H9 (cell line): Measurements from ENCODE around the gene GGCT. TPM values are rescaled to one million over a fixed set of nuclear protein-coding genes. Genes with fewer than 3 reads are reported as not detected.

Experiments
- DNase-seq: peaks from one replicate; pipeline ENCODE4 v3.0.0-alpha.2; 2017
- H2AFZ ChIP-seq: one replicate; pipeline ENCODE4 v1.6.1; 2013; ENCODE audit warnings: mild to moderate bottlenecking, low read length, control low read depth, moderate library complexity
- H2AK5ac ChIP-seq: 2 replicates; pipeline ENCODE4 v1.6.1; 2013; ENCODE audit warnings: low read length, control low read depth, mixed read lengths; ENCODE audit not compliant: insufficient read length
- H2BK120ac ChIP-seq: one replicate; pipeline ENCODE4 v1.6.1; 2013; ENCODE audit warnings: low read depth, mild to moderate bottlenecking, low read length, control low read depth, inconsistent platforms; ENCODE audit not compliant: poor library complexity, severe bottlenecking
- H2BK12ac ChIP-seq: 2 replicates; pipeline ENCODE4 v1.6.1; 2013; ENCODE audit warnings: low read length, control low read depth, mixed read lengths, low read depth; ENCODE audit not compliant: insufficient read length
- H2BK15ac ChIP-seq: 2 replicates; pipeline ENCODE4 v1.6.1; 2013; ENCODE audit warnings: low read depth, low read length, control low read depth
- H2BK20ac ChIP-seq: one replicate; pipeline ENCODE4 v1.6.1; 2013; ENCODE audit warnings: low read depth, mild to moderate bottlenecking, low read length, control low read depth, inconsistent platforms; ENCODE audit not compliant: poor library complexity, severe bottlenecking
- H2BK5ac ChIP-seq: 2 replicates; pipeline ENCODE4 v1.6.1; 2013; ENCODE audit warnings: low read length, control low read depth, mixed read lengths; ENCODE audit not compliant: insufficient read length
- H3K14ac ChIP-seq: 2 replicates; pipeline ENCODE4 v1.6.1; 2013; ENCODE audit warnings: low read length, control low read depth; ENCODE audit not compliant: insufficient read depth
- H3K18ac ChIP-seq: 2 replicates; pipeline ENCODE4 v1.6.1; 2013; ENCODE audit warnings: low read depth, mild to moderate bottlenecking, mixed read lengths, low read length, control low read depth; ENCODE audit not compliant: insufficient read length
- H3K23ac ChIP-seq: 2 replicates; pipeline ENCODE4 v1.6.1; 2013; ENCODE audit warnings: low read length, control low read depth, mixed read lengths, low read depth; ENCODE audit not compliant: insufficient read length
- H3K23me2 ChIP-seq: 2 replicates; pipeline ENCODE4 v1.6.1; 2013; ENCODE audit warnings: low read depth, mild to moderate bottlenecking, mixed read lengths, low read length, control low read depth; ENCODE audit not compliant: insufficient read length, poor library complexity, severe bottlenecking
- H3K27ac ChIP-seq: 2 replicates; pipeline ENCODE4 v1.5.1; 2013; ENCODE audit warnings: low read length, control low read depth, mixed read lengths, low read depth; ENCODE audit not compliant: insufficient read length
- H3K27me3 ChIP-seq: 2 replicates; pipeline ENCODE4 v1.6.1; 2013; ENCODE audit warnings: low read length, control low read depth, inconsistent platforms; ENCODE audit not compliant: insufficient read depth
- H3K4ac ChIP-seq: 2 replicates; pipeline ENCODE4 v1.6.1; 2013; ENCODE audit warnings: low read depth, mild to moderate bottlenecking, control low read depth, inconsistent platforms, low read length, moderate library complexity
- H3K4me1 ChIP-seq: 2 replicates; pipeline ENCODE4 v1.6.1; 2013; ENCODE audit warnings: low read length, control low read depth, inconsistent platforms; ENCODE audit not compliant: insufficient read depth
- H3K4me2 ChIP-seq: 2 replicates; pipeline ENCODE4 v1.6.1; 2013; ENCODE audit warnings: low read length, control low read depth, mixed read lengths; ENCODE audit not compliant: insufficient read length, insufficient read depth
- H3K56ac ChIP-seq: 2 replicates; pipeline ENCODE4 v1.6.1; 2013; ENCODE audit warnings: low read depth, mild to moderate bottlenecking, mixed read lengths, low read length, control low read depth; ENCODE audit not compliant: insufficient read length
- H3K79me1 ChIP-seq: 2 replicates; pipeline ENCODE4 v1.6.1; 2013; ENCODE audit warnings: low read depth, mild to moderate bottlenecking, moderate library complexity, low read length, control low read depth, inconsistent platforms; ENCODE audit not compliant: insufficient read depth, poor library complexity, severe bottlenecking
- H3K79me2 ChIP-seq: 2 replicates; pipeline ENCODE4 v1.6.1; 2013; ENCODE audit warnings: low read length, control low read depth, inconsistent platforms; ENCODE audit not compliant: insufficient read depth
- H3K9ac ChIP-seq: 2 replicates; pipeline ENCODE4 v1.6.1; 2013; ENCODE audit warnings: low read length, control low read depth, mixed read lengths; ENCODE audit not compliant: insufficient read length; ENCODE audit errors: extremely low read depth
- H3K9me3 ChIP-seq: one replicate; pipeline ENCODE4 v1.6.1; 2013; ENCODE audit warnings: low read depth, low read length, inconsistent platforms; ENCODE audit not compliant: control insufficient read depth
- H3T11ph ChIP-seq: one replicate; pipeline ENCODE4 v1.6.1; 2013; ENCODE audit warnings: mild to moderate bottlenecking, low read length, control low read depth, inconsistent platforms
- H4K20me1 ChIP-seq: one replicate; pipeline ENCODE4 v1.6.1; 2013; ENCODE audit not compliant: control insufficient read depth, insufficient read length, insufficient read depth
- H4K5ac ChIP-seq: 2 replicates; pipeline ENCODE4 v1.6.1; 2013; ENCODE audit warnings: low read depth, mild to moderate bottlenecking, mixed read lengths, low read length, control low read depth; ENCODE audit not compliant: insufficient read length
- H4K8ac ChIP-seq: replicated peaks from 2 replicates; pipeline ENCODE4 v1.6.1; 2013; ENCODE audit warnings: low read length, control low read depth, mixed read lengths, low read depth; ENCODE audit not compliant: insufficient read length
- H4K91ac ChIP-seq: 2 replicates; pipeline ENCODE4 v1.6.1; 2013; ENCODE audit warnings: low read depth, mild to moderate bottlenecking, moderate library complexity, mixed read lengths, low read length, control low read depth; ENCODE audit not compliant: insufficient read length
- H3K27ac Mint-ChIP-seq, 3 experiments: 2 replicates in 2 of 3; 3 replicates in 1 of 3; pipeline ENCODE4 v1.8.0; 2020 to 2021; ENCODE audit warnings: mixed read lengths in 3 of 3, mild to moderate bottlenecking in 1 of 3, moderate library complexity in 1 of 3
- H3K27me3 Mint-ChIP-seq: 2 replicates; pipeline ENCODE4 v1.8.0; 2021; ENCODE audit warnings: low read depth, mild to moderate bottlenecking, moderate library complexity, mixed read lengths
- H3K36me3 Mint-ChIP-seq, 3 experiments: 2 replicates in 2 of 3; 3 replicates in 1 of 3; pipeline ENCODE4 v1.8.0; 2020 to 2021; ENCODE audit warnings: low read depth in 3 of 3, mixed read lengths in 3 of 3; ENCODE audit not compliant: insufficient read depth in 1 of 3
- H3K4me1 Mint-ChIP-seq, 2 experiments: 2 replicates each; pipeline ENCODE4 v1.8.0; 2020; ENCODE audit warnings: mixed read lengths in 2 of 2
- H3K4me3 Mint-ChIP-seq, 2 experiments: 2 replicates in 1 of 2; 3 replicates in 1 of 2; pipeline ENCODE4 v1.8.0; 2020 to 2021; ENCODE audit warnings: mild to moderate bottlenecking in 2 of 2, mixed read lengths in 2 of 2, moderate library complexity in 1 of 2
- H3K9me3 Mint-ChIP-seq, 2 experiments: 2 replicates in 1 of 2; 3 replicates in 1 of 2; pipeline ENCODE4 v1.8.0; 2020; ENCODE audit warnings: mild to moderate bottlenecking in 2 of 2, mixed read lengths in 2 of 2, moderate library complexity in 1 of 2
- CTCF ChIP-seq: fragments of 200-600 bp; sonication (generic); conservative IDR thresholded peaks from 3 replicates; pipeline ENCODE4 v1.8.0; 2021; ENCODE audit warnings: antibody characterized with exemption, mild to moderate bottlenecking
- WGBS: extraction: QIAGEN DNeasy Blood & Tissue Kit; methylation state at CpG from one replicate; pipeline ENCODE4 v1.1.7; 2013; ENCODE audit warnings: missing lambda C conversion rate, low lambda C conversion rate, mixed read lengths; ENCODE audit not compliant: insufficient read length; ENCODE audit errors: extremely low coverage; 5-methylcytosine and 5-hydroxymethylcytosine counted together
- total RNA-seq: library from RNA; stranded (reverse); gene quantifications from 2 replicates; pipeline ENCODE4 v1.2.1, GENCODE V29; 2021

Gene GGCT
- total RNA-seq, 1 experiment from 2014 or later: 84.9 TPM

GRCh38 chr7:30471205-30471604 is 33.4 kb downstream of the GGCT start:
- Histone ChIP-seq H4K91ac (no peak overlapping the region), H3K27me3 (no peaks in the 10 kb centered on the region), H3K4ac (no peak overlapping the region), H3K4me2 (no peak overlapping the region), H3K23ac (no peak overlapping the region), H3K56ac (no peak overlapping the region), H3K18ac (no peak overlapping the region), H2BK15ac (no peak overlapping the region), H3K79me2 (no peaks in the 10 kb centered on the region), H2BK120ac (no peak overlapping the region), H4K5ac (no peak overlapping the region), H2BK12ac (no peak overlapping the region), H2BK5ac (no peak overlapping the region), H3K9me3 (no peaks in the 10 kb centered on the region), H3K27ac (no peak overlapping the region), H2AK5ac (no peak overlapping the region), H4K20me1 (no peaks in the 10 kb centered on the region), H3K23me2 (no peaks in the 10 kb centered on the region), H3K9ac (no peak overlapping the region), H2AFZ (no peak overlapping the region), H3K14ac (no peak overlapping the region), H3T11ph (no peak overlapping the region), H4K8ac (no peak overlapping the region), H2BK20ac (no peak overlapping the region), H3K79me1 (no peaks in the 10 kb centered on the region), H3K4me1 (peaks cover 5% of the 10 kb centered on the region; the same call in 1 of the 2 replicates)
- no CpG with 5 or more reads among the region's 2 CpGs for WGBS
- Mint-ChIP-seq H3K27me3 (peaks cover under 1% of the 10 kb centered on the region; the same call in 1 of the 2 replicates), H3K27ac (no peak overlapping the region), H3K9me3 (no peaks in the 10 kb centered on the region), H3K4me1 (peaks cover 19 to 21% of the 10 kb centered on the region in 2 experiments), H3K36me3 (no peaks in the 10 kb centered on the region; a peak in 1 of 7 replicates), H3K4me3 (no peak overlapping the region)
- no peak for TF ChIP-seq CTCF
- DNase-seq: no peak
